ENCODE results near the gene CKB. TPM values are rescaled to one million over a fixed set of nuclear protein-coding genes. Genes with fewer than 3 reads are reported as not detected.

The CKB gene
- polyA plus RNA-seq, 1 donor (not counting 4 experiments of a cell fraction or from before 2014, with no cell fraction given) = 10.0 TPM

- DNase-seq (ENCODE audit: low read depth, low spot score) = no peak
- H3K9ac ChIP-seq (ENCODE audit: control insufficient read depth, extremely low read depth, insufficient read depth, low read length) = no peak overlapping the region
- H3K36me3 ChIP-seq (ENCODE audit: control insufficient read depth in 2 of 2, extremely low read depth in 1 of 2, insufficient read depth in 2 of 2, low read length in 2 of 2) = no peaks in the 10 kb centered on the region
- no peak for FAIRE-seq
- H3K4me2 ChIP-seq (ENCODE audit: control insufficient read depth, extremely low read depth, insufficient read depth, low read depth, low read length) = no peak overlapping the region
- TF ChIP-seq, protein P1, sequence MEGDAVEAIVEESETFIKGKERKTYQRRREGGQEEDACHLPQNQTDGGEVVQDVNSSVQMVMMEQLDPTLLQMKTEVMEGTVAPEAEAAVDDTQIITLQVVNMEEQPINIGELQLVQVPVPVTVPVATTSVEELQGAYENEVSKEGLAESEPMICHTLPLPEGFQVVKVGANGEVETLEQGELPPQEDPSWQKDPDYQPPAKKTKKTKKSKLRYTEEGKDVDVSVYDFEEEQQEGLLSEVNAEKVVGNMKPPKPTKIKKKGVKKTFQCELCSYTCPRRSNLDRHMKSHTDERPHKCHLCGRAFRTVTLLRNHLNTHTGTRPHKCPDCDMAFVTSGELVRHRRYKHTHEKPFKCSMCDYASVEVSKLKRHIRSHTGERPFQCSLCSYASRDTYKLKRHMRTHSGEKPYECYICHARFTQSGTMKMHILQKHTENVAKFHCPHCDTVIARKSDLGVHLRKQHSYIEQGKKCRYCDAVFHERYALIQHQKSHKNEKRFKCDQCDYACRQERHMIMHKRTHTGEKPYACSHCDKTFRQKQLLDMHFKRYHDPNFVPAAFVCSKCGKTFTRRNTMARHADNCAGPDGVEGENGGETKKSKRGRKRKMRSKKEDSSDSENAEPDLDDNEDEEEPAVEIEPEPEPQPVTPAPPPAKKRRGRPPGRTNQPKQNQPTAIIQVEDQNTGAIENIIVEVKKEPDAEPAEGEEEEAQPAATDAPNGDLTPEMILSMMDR (optimal IDR thresholded peaks at IDR 0.05 in 1 of 3, IDR thresholded peaks at IDR 0.05 in 1 of 3, conservative IDR thresholded peaks at IDR 0.05 in 1 of 3; ENCODE audit: extremely low read depth in 1 of 3, insufficient read depth in 2 of 3, low read length in 3 of 3) = no peak
- TF ChIP-seq EZH2 (IDR thresholded peaks at IDR 0.05; ENCODE audit: low read length) = no peak
- H3K27ac ChIP-seq (ENCODE audit: control insufficient read depth, insufficient read depth, low read length) = no peak overlapping the region
- H3K27me3 ChIP-seq (ENCODE audit: control insufficient read depth, extremely low read depth, insufficient read depth, low read length) = no peaks in the 10 kb centered on the region
- H4K20me1 ChIP-seq (ENCODE audit: control insufficient read depth, extremely low read depth, insufficient read depth, low read length) = peaks cover 7% of the 10 kb centered on the region
- no peak overlapping the region for H2AFZ ChIP-seq (ENCODE audit: control insufficient read depth, low read length)
- no peaks in the 10 kb centered on the region for H3K79me2 ChIP-seq (ENCODE audit: control insufficient read depth, insufficient read depth, low read length)
- H3K4me1 ChIP-seq (ENCODE audit: control insufficient read depth, extremely low read depth, insufficient read depth, low read length) = peaks cover 14% of the 10 kb centered on the region
- no peaks in the 10 kb centered on the region for H3K9me1 ChIP-seq (ENCODE audit: control insufficient read depth, extremely low read depth, insufficient read depth, low read length)
- no peaks in the 10 kb centered on the region for H3K9me3 ChIP-seq (ENCODE audit: control insufficient read depth, low read depth, low read length)
- dilution Hi-C loops (cut with MboI; ENCODE audit: extremely low pct_ligation_motif_present, low sequenced_read_pairs) = no loop called here
- H3K4me3 ChIP-seq (ENCODE audit: control insufficient read depth in 2 of 3, extremely low read depth in 1 of 3, insufficient read depth in 2 of 3, low read depth in 1 of 3, low read length in 3 of 3) = no peak overlapping the region
These were observed 23.5 kb upstream of the CKB start for GRCh38 chr14:103545915-103546651.

- Histone ChIP-seq H2AFZ (ENCODE audit: control insufficient read depth, low read length) (no peak overlapping the region), H3K4me2 (ENCODE audit: control insufficient read depth, extremely low read depth, insufficient read depth, low read depth, low read length) (no peak overlapping the region), H3K27ac (ENCODE audit: control insufficient read depth, insufficient read depth, low read length) (no peak overlapping the region), H3K9ac (ENCODE audit: control insufficient read depth, extremely low read depth, insufficient read depth, low read length) (no peak overlapping the region), H3K9me3 (ENCODE audit: control insufficient read depth, low read depth, low read length) (no peaks in the 10 kb centered on the region), H3K79me2 (ENCODE audit: control insufficient read depth, insufficient read depth, low read length) (no peaks in the 10 kb centered on the region), H3K27me3 (ENCODE audit: control insufficient read depth, extremely low read depth, insufficient read depth, low read length) (no peaks in the 10 kb centered on the region), H3K4me3 (ENCODE audit: control insufficient read depth in 2 of 3, extremely low read depth in 1 of 3, insufficient read depth in 2 of 3, low read depth in 1 of 3, low read length in 3 of 3) (no peak overlapping the region), H3K9me1 (ENCODE audit: control insufficient read depth, extremely low read depth, insufficient read depth, low read length) (no peaks in the 10 kb centered on the region), H3K36me3 (ENCODE audit: control insufficient read depth in 2 of 2, extremely low read depth in 1 of 2, insufficient read depth in 2 of 2, low read length in 2 of 2) (no peaks in the 10 kb centered on the region), H3K4me1 (ENCODE audit: control insufficient read depth, extremely low read depth, insufficient read depth, low read length) (peaks cover 21% of the 10 kb centered on the region), H4K20me1 (ENCODE audit: control insufficient read depth, extremely low read depth, insufficient read depth, low read length) (peaks cover 7% of the 10 kb centered on the region)
- dilution Hi-C loops (cut with MboI; ENCODE audit: extremely low pct_ligation_motif_present, low sequenced_read_pairs) = no loop called here
- FAIRE-seq (no peak), DNase-seq (ENCODE audit: low read depth, low spot score) (no peak)
- TF ChIP-seq EZH2 (IDR thresholded peaks at IDR 0.05; ENCODE audit: low read length) = no peak
- TF ChIP-seq, protein P1 (optimal IDR thresholded peaks at IDR 0.05 in 1 of 3, IDR thresholded peaks at IDR 0.05 in 1 of 3, conservative IDR thresholded peaks at IDR 0.05 in 1 of 3; ENCODE audit: extremely low read depth in 1 of 3, insufficient read depth in 2 of 3, low read length in 3 of 3) = no peak
These were observed 22.7 kb upstream of the CKB start for GRCh38 chr14:103545219-103545914.
